IPS-20b (cell line): ENCODE results near the gene SELL.
"Not testable (repeated sequence)": the region's sequence is repeated elsewhere in the genome, so short reads cannot be mapped to it uniquely, and the experiment has no call there.

Experiments used
- H3K27ac ChIP-seq: one replicate; pipeline ENCODE4 v1.5.1; 2013; ENCODE audit warnings: low read length
- H3K27me3 ChIP-seq: 2 replicates; pipeline ENCODE4 v1.6.1; 2013; ENCODE audit warnings: mild to moderate bottlenecking, low read length, inconsistent platforms; ENCODE audit not compliant: insufficient read depth
- H3K36me3 ChIP-seq: 2 replicates; pipeline ENCODE4 v1.6.1; 2013; ENCODE audit warnings: low read depth, mild to moderate bottlenecking, inconsistent platforms, low read length, moderate library complexity; ENCODE audit not compliant: insufficient read depth
- H3K4me1 ChIP-seq: 2 replicates; pipeline ENCODE4 v1.6.1; 2013; ENCODE audit warnings: mild to moderate bottlenecking, control low read depth, inconsistent platforms, low read length, moderate library complexity; ENCODE audit not compliant: insufficient read depth
- H3K4me3 ChIP-seq: 2 replicates; pipeline ENCODE4 v1.5.1; 2013; ENCODE audit warnings: mild to moderate bottlenecking, low read length, inconsistent platforms
- H3K9ac ChIP-seq: 2 replicates; pipeline ENCODE4 v1.6.1; 2013; ENCODE audit warnings: low read depth, mild to moderate bottlenecking, inconsistent platforms, low read length, moderate library complexity
- H3K9me3 ChIP-seq: 2 replicates; pipeline ENCODE4 v1.6.1; 2013; ENCODE audit warnings: mild to moderate bottlenecking, low read depth, low read length, inconsistent platforms; ENCODE audit not compliant: insufficient read depth

SELL gene

GRCh38 chr1:169683168-169683567, 28.3 kb downstream of the SELL start:
- H3K27ac ChIP-seq, H3K4me1 ChIP-seq, H3K4me3 ChIP-seq, H3K9me3 ChIP-seq, H3K9ac ChIP-seq, H3K36me3 ChIP-seq: not testable (repeated sequence)
- peaks cover 100% of the 10 kb centered on the region for H3K27me3 ChIP-seq

- no peak overlapping the region for H3K27ac ChIP-seq
- H3K9ac ChIP-seq = no peak overlapping the region
Measured at GRCh38 chr1:169682071-169682470, 29.3 kb downstream of the SELL start.

GRCh38 chr1:169681140-169681539, 30.3 kb downstream of the SELL start:
- Histone ChIP-seq H3K27me3 (peaks cover 81% of the 10 kb centered on the region), H3K4me1 (no peaks in the 10 kb centered on the region; the same call in 1 of the 2 replicates)

More at GRCh38 chr1:169682071-169682470, 29.3 kb downstream of the SELL start:
- Histone ChIP-seq H3K4me3 (no peak overlapping the region), H3K36me3 (no peaks in the 10 kb centered on the region), H3K9me3 (no peaks in the 10 kb centered on the region; the same call in 1 of the 2 replicates), H3K27me3 (peaks cover 91% of the 10 kb centered on the region), H3K4me1 (no peaks in the 10 kb centered on the region; the same call in 1 of the 2 replicates)

GRCh38 chr1:169680377-169681019, 30.9 kb downstream of the SELL start:
- Histone ChIP-seq H3K9ac (no peak overlapping the region), H3K27me3 (peaks cover 75% of the 10 kb centered on the region), H3K36me3 (no peaks in the 10 kb centered on the region), H3K4me1 (no peaks in the 10 kb centered on the region; the same call in none of the 2 replicates), H3K4me3 (no peak overlapping the region), H3K27ac (no peak overlapping the region), H3K9me3 (no peaks in the 10 kb centered on the region; the same call in 1 of the 2 replicates)

More at GRCh38 chr1:169681140-169681539, 30.3 kb downstream of the SELL start:
- Histone ChIP-seq H3K9me3 (no peaks in the 10 kb centered on the region; the same call in 1 of the 2 replicates), H3K27ac (no peak overlapping the region), H3K4me3 (no peak overlapping the region), H3K36me3 (no peaks in the 10 kb centered on the region), H3K9ac (no peak overlapping the region)

DNA sequence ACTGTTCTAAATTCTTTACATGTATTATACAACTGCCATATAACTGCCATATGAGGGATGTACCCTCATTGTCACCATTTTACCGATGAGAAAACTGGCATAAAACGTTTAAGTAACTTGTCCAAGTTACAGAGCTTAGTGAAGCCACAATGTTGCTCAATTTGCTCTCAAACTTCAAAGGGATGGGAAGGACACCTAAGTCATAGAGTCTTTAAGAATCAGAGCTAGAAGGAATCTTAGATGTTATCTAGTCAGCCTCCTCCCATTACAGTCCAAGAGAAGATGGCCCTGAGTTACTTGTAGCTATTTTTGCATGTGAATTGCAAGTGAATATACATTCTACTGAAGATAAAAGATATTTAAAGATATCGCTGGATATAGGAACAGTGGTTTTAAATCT, 31.7 kb downstream of the SELL start:
- Histone ChIP-seq H3K9ac (no peak overlapping the region), H3K27me3 (peaks cover 67% of the 10 kb centered on the region), H3K9me3 (no peaks in the 10 kb centered on the region; the same call in 1 of the 2 replicates), H3K4me3 (no peak overlapping the region), H3K27ac (no peak overlapping the region), H3K36me3 (no peaks in the 10 kb centered on the region), H3K4me1 (no peaks in the 10 kb centered on the region; the same call in none of the 2 replicates)

GRCh38 chr1:169676001-169676400, 35.4 kb downstream of the SELL start:
- no peak overlapping the region for H3K9ac ChIP-seq
- H3K9me3 ChIP-seq = no peaks in the 10 kb centered on the region
- H3K4me1 ChIP-seq = no peaks in the 10 kb centered on the region; the same call in none of the 2 replicates
- H3K4me3 ChIP-seq = no peak overlapping the region
- H3K27me3 ChIP-seq = peaks cover 30% of the 10 kb centered on the region
- no peak overlapping the region for H3K27ac ChIP-seq
- no peaks in the 10 kb centered on the region for H3K36me3 ChIP-seq

DNA sequence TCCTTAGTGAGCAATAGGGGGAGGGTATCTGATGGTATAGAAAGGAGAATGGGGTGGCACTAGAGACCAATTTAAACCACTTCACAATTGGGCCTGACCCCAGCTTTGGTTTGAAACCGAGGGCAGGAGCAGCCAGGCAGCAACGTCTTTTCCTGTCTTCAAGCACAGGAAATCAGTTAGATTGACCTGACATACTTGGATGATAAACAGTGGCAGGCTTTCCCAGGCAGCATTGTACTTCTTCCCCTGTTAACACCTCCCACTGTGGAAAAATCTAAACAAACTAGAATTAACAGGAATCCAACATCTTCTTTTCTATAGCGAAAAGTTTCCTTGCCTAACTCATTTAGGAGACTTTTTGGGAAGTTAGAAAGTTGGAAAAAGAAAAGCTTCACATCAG, 40.6 kb downstream of the SELL start:
- no peak overlapping the region for H3K27ac ChIP-seq
- no peak overlapping the region for H3K4me3 ChIP-seq
- H3K9me3 ChIP-seq = no peaks in the 10 kb centered on the region
- no peak overlapping the region for H3K9ac ChIP-seq
- H3K36me3 ChIP-seq = no peaks in the 10 kb centered on the region
- H3K4me1 ChIP-seq = no peaks in the 10 kb centered on the region; the same call in none of the 2 replicates
- no peaks in the 10 kb centered on the region; the same call in 1 of the 2 replicates for H3K27me3 ChIP-seq

- not testable (repeated sequence) for H3K27ac ChIP-seq, H3K9ac ChIP-seq, H3K27me3 ChIP-seq, H3K9me3 ChIP-seq, H3K4me3 ChIP-seq, H3K36me3 ChIP-seq, H3K4me1 ChIP-seq
Measured at GRCh38 chr1:169670244-169670643, 41.2 kb downstream of the SELL start.

DNA sequence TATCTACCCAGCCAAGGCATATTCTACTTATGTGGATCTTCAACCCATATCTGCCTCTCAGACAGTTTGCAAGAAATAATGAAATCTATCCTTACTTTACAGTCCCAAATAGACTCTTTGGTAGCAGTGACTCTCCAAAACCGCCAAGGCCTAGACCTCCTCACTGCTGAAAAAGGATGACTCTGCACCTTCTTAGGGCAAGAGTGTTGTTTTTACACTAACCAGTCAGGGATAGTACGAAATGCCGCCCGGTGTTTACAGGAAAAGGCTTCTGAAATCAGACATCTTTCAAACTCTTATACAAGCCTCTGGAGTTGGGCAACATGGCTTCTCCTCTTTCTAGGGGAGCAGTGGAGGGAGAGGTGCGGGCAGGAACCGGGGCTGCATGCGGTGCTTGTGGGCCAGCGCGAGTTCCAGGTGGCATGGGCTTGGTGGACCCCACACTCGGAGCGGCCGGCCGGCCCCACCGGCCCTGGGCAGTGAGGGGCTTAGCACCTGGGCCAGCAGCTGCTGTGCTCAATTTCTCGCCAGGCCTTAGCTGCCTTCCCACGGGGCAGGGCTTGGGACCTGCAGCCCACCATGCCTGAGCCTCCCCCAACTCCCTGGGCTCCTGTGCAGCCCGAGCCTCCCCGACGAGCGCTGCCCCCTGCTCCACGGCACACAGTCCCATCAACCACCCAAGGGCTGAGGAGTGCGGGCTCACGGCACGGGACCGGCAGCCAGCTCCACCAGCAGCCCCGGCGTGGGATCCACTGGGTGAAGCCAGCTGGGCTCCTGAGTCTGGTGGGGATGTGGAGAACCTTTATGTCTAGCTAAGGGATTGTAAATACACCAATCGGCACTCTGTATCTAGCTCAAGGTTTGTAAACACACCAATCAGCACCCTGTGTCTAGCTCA, 43.5 kb downstream of the SELL start:
- H3K4me1 ChIP-seq, H3K27ac ChIP-seq, H3K36me3 ChIP-seq, H3K27me3 ChIP-seq, H3K9ac ChIP-seq, H3K4me3 ChIP-seq, H3K9me3 ChIP-seq: not testable (repeated sequence)

DNA sequence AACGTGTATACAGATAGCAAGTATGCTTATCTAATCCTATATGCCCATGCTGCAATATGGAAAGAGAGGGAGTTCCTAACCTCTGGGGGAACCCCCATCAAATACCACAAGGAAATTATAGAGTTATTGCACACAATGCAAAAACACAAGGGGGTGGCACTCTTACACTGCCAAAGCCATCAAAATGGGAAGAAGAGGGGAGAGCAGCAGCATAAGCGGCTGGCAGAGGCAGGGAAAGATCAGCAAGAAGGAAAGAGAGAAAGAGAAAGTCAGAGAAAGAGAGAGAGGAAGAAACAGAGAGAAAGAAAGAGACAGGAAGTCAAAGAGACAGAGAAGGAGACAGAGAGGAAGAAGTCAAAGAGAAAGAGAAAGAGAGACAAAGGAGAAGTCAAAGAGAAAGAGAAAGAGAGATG, 44.2 kb downstream of the SELL start:
- not testable (repeated sequence) for H3K27me3 ChIP-seq, H3K9me3 ChIP-seq, H3K27ac ChIP-seq, H3K9ac ChIP-seq, H3K4me3 ChIP-seq, H3K36me3 ChIP-seq, H3K4me1 ChIP-seq

DNA sequence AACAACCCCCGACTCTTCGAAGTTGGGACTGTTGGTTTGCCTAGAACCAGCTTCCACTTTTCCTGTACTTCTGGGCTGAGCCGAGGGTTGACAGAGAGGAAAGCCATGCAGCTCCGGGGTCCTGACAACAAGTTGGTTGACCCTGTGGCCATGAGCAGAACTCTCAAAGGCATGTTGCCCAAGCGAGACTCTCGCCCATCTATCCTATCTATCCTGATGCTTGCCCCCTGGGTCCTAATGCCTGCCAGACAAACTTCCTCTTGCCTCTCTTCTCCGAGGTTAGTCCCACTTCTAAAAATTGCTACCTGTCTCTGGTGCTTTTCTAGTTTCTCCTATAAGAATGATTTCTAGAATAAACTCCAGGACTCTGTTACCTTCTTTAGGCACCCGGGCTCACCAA, 48.7 kb downstream of the SELL start:
- H3K4me3 ChIP-seq, H3K9ac ChIP-seq, H3K9me3 ChIP-seq, H3K27me3 ChIP-seq, H3K4me1 ChIP-seq, H3K36me3 ChIP-seq, H3K27ac ChIP-seq: not testable (repeated sequence)

GRCh38 chr1:169661066-169661465, 50.4 kb downstream of the SELL start:
- not testable (repeated sequence) for H3K9me3 ChIP-seq, H3K4me3 ChIP-seq, H3K9ac ChIP-seq, H3K27ac ChIP-seq, H3K27me3 ChIP-seq, H3K4me1 ChIP-seq, H3K36me3 ChIP-seq
